HEK293 (cell line): Measurements from ENCODE around the gene KLHL7.
"Not testable (repeated sequence)": the region's sequence is repeated elsewhere in the genome, so short reads cannot be mapped to it uniquely, and the experiment has no call there.

Experiments
- CTCF ChIA-PET: fragments of 350-600 bp; formaldehyde crosslinking; extraction: SDS; loops from one replicate; lab custom pipeline; 2021; ENCODE audit warnings: antibody characterized with exemption; lab: Yijun Ruan, JAX
- POLR2A ChIA-PET: fragments of 300-600 bp; formaldehyde crosslinking; extraction: SDS; loops from one replicate; lab custom pipeline; 2020; ENCODE audit warnings: antibody characterized with exemption, inconsistent platforms; lab: Yijun Ruan, JAX
- H3K27ac ChIP-seq: fragments of 200-500 bp; sonication (Bioruptor generic); 2 replicates; pipeline ENCODE4 v1.5.1; 2014; ENCODE audit warnings: low read depth, low read length, control low read depth, inconsistent platforms; ENCODE audit errors: extremely low read depth
- H3K36me3 ChIP-seq, 2 experiments: fragments of 200-500 bp in 1 of 2; sonication (Bioruptor generic) in 1 of 2; 1 replicate in 1 of 2; 2 replicates in 1 of 2; pipeline ENCODE4 v1.5.1; 2014 to 2017; ENCODE audit warnings: inconsistent platforms in 2 of 2, low read length in 2 of 2; ENCODE audit not compliant: control insufficient read depth in 2 of 2, insufficient read depth in 1 of 2
- H3K4me1 ChIP-seq: fragments of 200-500 bp; sonication (Bioruptor generic); 2 replicates; pipeline ENCODE4 v1.5.1; 2014; ENCODE audit warnings: mild to moderate bottlenecking, low read length, inconsistent platforms; ENCODE audit not compliant: control insufficient read depth, insufficient read depth
- H3K4me3 ChIP-seq: 2 replicates; pipeline ENCODE4 v1.5.1; 2011; ENCODE audit warnings: low read depth, mild to moderate bottlenecking, control low read depth, low read length, moderate library complexity
- H3K9me3 ChIP-seq: fragments of 200-500 bp; sonication (Bioruptor generic); 2 replicates; pipeline ENCODE4 v1.5.1; 2014; ENCODE audit warnings: low read depth, low read length, inconsistent platforms; ENCODE audit not compliant: control insufficient read depth, insufficient read depth
- KLF10 ChIP-seq: fragments of 450-650 bp; IDR thresholded peaks from 2 replicates; pipeline ENCODE4 v1.5.1; 2018; ENCODE audit warnings: missing biosample characterization, mild to moderate bottlenecking, missing genetic modification characterization
- TRIM28 ChIP-seq: IDR thresholded peaks from 2 replicates; pipeline ENCODE4 v1.6.1; 2011; ENCODE audit warnings: low read length, control low read depth, borderline replicate concordance
- ZBTB7A ChIP-seq: fragments of 450-650 bp; formaldehyde crosslinking; IDR thresholded peaks from 2 replicates; pipeline ENCODE4 v1.5.1; 2016; ENCODE audit warnings: low read depth, missing biosample characterization, missing genetic modification characterization
- ZNF155 ChIP-seq: fragments of 450-650 bp; formaldehyde crosslinking; IDR thresholded peaks from 2 replicates; pipeline ENCODE4 v1.5.1; 2016; ENCODE audit warnings: missing biosample characterization, missing genetic modification characterization
- ZNF202 ChIP-seq: fragments of 450-650 bp; formaldehyde crosslinking; IDR thresholded peaks from 2 replicates; pipeline ENCODE4 v1.5.1; 2016; ENCODE audit warnings: missing biosample characterization, missing genetic modification characterization, borderline replicate concordance
- ZNF223 ChIP-seq: fragments of 450-650 bp; formaldehyde crosslinking; IDR thresholded peaks from 2 replicates; pipeline ENCODE4 v1.5.1; 2016; ENCODE audit warnings: missing biosample characterization, missing genetic modification characterization
- ZNF23 ChIP-seq: fragments of 450-650 bp; formaldehyde crosslinking; IDR thresholded peaks from 2 replicates; pipeline ENCODE4 v1.5.1; 2016; ENCODE audit warnings: missing biosample characterization, missing genetic modification characterization, borderline replicate concordance
- ZNF248 ChIP-seq: fragments of 450-650 bp; formaldehyde crosslinking; IDR thresholded peaks from 2 replicates; pipeline ENCODE4 v1.5.1; 2017; ENCODE audit warnings: missing biosample characterization, missing genetic modification characterization
- ZNF274 ChIP-seq, 2 experiments: fragments of 200-500 bp in 1 of 2; fragments of 450-650 bp in 1 of 2; sonication (Bioruptor generic) in 1 of 2; formaldehyde crosslinking in 1 of 2; IDR thresholded peaks; 2 replicates each; pipeline versions ENCODE4 v1.5.1 to v1.6.1; 2014 to 2016; ENCODE audit warnings: borderline replicate concordance in 1 of 2, inconsistent platforms in 1 of 2, low read length in 1 of 2, missing biosample characterization in 1 of 2, missing genetic modification characterization in 1 of 2
- ZNF37A ChIP-seq: fragments of 450-650 bp; IDR thresholded peaks from 2 replicates; pipeline ENCODE4 v1.5.1; 2018; ENCODE audit warnings: missing biosample characterization, missing genetic modification characterization
- ZNF394 ChIP-seq: fragments of 450-650 bp; formaldehyde crosslinking; IDR thresholded peaks from 2 replicates; pipeline ENCODE4 v1.5.1; 2016; ENCODE audit warnings: missing biosample characterization, missing genetic modification characterization, mild to moderate bottlenecking, moderate library complexity, borderline replicate concordance
- ZNF423 ChIP-seq: fragments of 450-650 bp; formaldehyde crosslinking; IDR thresholded peaks from 2 replicates; pipeline ENCODE4 v1.5.1; 2016; ENCODE audit warnings: missing biosample characterization, missing genetic modification characterization
- ZNF610 ChIP-seq: fragments of 450-650 bp; formaldehyde crosslinking; IDR thresholded peaks from 2 replicates; pipeline ENCODE4 v1.5.1; 2016; ENCODE audit warnings: missing biosample characterization, missing genetic modification characterization, borderline replicate concordance
- ZNF76 ChIP-seq: fragments of 450-650 bp; formaldehyde crosslinking; IDR thresholded peaks from 2 replicates; pipeline ENCODE4; 2016; ENCODE audit warnings: low read depth, missing biosample characterization, missing genetic modification characterization, borderline replicate concordance
- ZNF792 ChIP-seq: fragments of 450-650 bp; formaldehyde crosslinking; IDR thresholded peaks from 2 replicates; pipeline ENCODE4 v1.5.1; 2016; ENCODE audit warnings: missing biosample characterization, missing genetic modification characterization
- TF ChIP-seq, protein P1 (sequence below): fragments of 450-650 bp; formaldehyde crosslinking; IDR thresholded peaks from 2 replicates; pipeline ENCODE4 v1.5.1; 2016; ENCODE audit warnings: missing biosample characterization, missing genetic modification characterization
- TF ChIP-seq, protein P2 (sequence below): IDR thresholded peaks from 2 replicates; pipeline ENCODE4 v1.6.1; 2011; ENCODE audit warnings: mild to moderate bottlenecking, low read depth, low read length, borderline replicate concordance
- TF ChIP-seq, protein P3 (sequence below): fragments of 450-650 bp; formaldehyde crosslinking; IDR thresholded peaks from 2 replicates; pipeline ENCODE4 v1.5.1; 2016; ENCODE audit warnings: missing biosample characterization, missing genetic modification characterization

Gene KLHL7

DNA sequence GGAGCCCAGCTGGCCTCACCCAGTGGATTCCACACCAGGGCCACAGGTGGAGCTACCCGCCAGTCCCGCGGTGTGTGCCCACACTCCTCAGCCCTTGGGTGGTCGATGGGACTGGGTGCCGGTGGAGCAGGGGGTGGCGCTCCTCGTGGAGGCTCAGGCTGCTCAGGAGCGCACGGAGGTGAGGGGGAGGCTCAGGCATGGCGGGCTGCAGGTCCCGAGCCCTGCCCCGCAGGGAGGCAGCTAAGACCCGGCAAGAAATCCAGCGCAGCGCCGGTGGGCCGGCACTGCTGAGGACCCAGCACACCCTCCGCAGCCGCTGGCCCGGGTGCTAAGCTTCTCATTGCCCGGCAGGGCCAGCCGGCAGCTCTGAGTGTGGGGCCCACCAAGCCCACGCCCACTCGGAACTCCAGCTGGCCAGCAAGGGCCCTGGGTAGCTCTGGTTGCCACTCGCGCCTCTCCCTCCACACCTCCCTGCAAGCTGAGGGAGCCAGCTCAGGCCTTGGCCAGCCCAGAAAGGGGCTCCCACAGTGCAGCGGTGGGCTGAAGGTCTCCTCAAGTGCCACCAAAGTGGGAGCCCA lies 88.2 kb downstream of the KLHL7 start:
- H3K9me3 ChIP-seq, POLR2A ChIA-PET, H3K4me3 ChIP-seq, H3K27ac ChIP-seq: not testable (repeated sequence)
- Histone ChIP-seq H3K36me3 (peaks cover 31 to 55% of the 10 kb centered on the region in 2 experiments), H3K4me1 (peaks cover 11% of the 10 kb centered on the region)
- CTCF ChIA-PET = interaction anchor here (0.7 kb wide), 1 partner anchor 11 kb away, joined by 3 read pairs; no protein-coding TSS in a partner anchor
- TF ChIP-seq, protein P1, sequence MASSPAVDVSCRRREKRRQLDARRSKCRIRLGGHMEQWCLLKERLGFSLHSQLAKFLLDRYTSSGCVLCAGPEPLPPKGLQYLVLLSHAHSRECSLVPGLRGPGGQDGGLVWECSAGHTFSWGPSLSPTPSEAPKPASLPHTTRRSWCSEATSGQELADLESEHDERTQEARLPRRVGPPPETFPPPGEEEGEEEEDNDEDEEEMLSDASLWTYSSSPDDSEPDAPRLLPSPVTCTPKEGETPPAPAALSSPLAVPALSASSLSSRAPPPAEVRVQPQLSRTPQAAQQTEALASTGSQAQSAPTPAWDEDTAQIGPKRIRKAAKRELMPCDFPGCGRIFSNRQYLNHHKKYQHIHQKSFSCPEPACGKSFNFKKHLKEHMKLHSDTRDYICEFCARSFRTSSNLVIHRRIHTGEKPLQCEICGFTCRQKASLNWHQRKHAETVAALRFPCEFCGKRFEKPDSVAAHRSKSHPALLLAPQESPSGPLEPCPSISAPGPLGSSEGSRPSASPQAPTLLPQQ (tag by site-specific recombination) = peak; percentile 40; the same call in 1 of the 2 replicates
- 0 out of 2 replicates have a peak, but pooled peaks have one; percentile 42 for TF ChIP-seq ZNF202 (tag by site-specific recombination)

DNA sequence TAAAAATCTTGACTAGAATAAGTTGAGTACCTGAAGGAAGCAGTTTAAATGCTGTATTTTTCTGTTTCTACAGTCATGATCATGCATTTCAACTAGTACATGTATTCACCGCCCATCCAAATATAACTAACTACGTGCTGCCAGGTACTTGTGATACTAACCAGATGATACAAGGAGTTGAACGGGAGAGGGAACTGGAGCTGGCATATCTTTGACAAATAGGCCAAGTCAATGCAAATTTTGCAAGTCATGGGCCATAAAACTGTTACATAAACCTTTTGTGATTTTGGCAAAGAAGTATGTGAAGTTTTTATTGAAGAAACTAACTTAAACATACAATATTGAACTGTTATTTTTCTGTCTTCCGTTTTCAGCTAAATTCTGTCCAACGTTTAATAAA lies 90.7 kb downstream of the KLHL7 start:
- no peak overlapping the region for H3K4me3 ChIP-seq
- H3K36me3 ChIP-seq = peaks cover 36 to 65% of the 10 kb centered on the region in 2 experiments
- ChIA-PET CTCF (interaction anchor here (1.1 kb wide), 2 partner anchors 66 to 233 kb away, joined by 3 read pairs; no protein-coding TSS in a partner anchor), POLR2A (no interaction called here)
- peaks cover 2% of the 10 kb centered on the region; the same call in 1 of the 2 replicates for H3K4me1 ChIP-seq
- no peak overlapping the region for H3K27ac ChIP-seq
- no peaks in the 10 kb centered on the region for H3K9me3 ChIP-seq
- TF ChIP-seq ZNF274 (IDR thresholded peaks at IDR 0.05; ENCODE audit: low read length) (no peak), ZNF274 (tag by site-specific recombination; IDR thresholded peaks at IDR 0.05; ENCODE audit: borderline replicate concordance) (no peak), ZNF223 (tag by site-specific recombination) (no peak), ZNF37A (tag by site-specific recombination) (no peak), ZNF248 (tag by site-specific recombination) (no peak), KLF10 (tag by site-specific recombination) (no peak), ZNF792 (tag by site-specific recombination) (no peak), ZNF394 (tag by site-specific recombination) (no peak), TRIM28 (no peak), ZBTB7A (tag by site-specific recombination) (no peak), ZNF23 (tag by site-specific recombination) (no peak), ZNF610 (no peak), ZNF423 (tag by site-specific recombination) (no peak), ZNF76 (tag by site-specific recombination) (no peak), ZNF155 (tag by site-specific recombination) (no peak)
- TF ChIP-seq, protein P2, sequence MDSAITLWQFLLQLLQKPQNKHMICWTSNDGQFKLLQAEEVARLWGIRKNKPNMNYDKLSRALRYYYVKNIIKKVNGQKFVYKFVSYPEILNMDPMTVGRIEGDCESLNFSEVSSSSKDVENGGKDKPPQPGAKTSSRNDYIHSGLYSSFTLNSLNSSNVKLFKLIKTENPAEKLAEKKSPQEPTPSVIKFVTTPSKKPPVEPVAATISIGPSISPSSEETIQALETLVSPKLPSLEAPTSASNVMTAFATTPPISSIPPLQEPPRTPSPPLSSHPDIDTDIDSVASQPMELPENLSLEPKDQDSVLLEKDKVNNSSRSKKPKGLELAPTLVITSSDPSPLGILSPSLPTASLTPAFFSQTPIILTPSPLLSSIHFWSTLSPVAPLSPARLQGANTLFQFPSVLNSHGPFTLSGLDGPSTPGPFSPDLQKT = no peak
- TF ChIP-seq, protein P3, sequence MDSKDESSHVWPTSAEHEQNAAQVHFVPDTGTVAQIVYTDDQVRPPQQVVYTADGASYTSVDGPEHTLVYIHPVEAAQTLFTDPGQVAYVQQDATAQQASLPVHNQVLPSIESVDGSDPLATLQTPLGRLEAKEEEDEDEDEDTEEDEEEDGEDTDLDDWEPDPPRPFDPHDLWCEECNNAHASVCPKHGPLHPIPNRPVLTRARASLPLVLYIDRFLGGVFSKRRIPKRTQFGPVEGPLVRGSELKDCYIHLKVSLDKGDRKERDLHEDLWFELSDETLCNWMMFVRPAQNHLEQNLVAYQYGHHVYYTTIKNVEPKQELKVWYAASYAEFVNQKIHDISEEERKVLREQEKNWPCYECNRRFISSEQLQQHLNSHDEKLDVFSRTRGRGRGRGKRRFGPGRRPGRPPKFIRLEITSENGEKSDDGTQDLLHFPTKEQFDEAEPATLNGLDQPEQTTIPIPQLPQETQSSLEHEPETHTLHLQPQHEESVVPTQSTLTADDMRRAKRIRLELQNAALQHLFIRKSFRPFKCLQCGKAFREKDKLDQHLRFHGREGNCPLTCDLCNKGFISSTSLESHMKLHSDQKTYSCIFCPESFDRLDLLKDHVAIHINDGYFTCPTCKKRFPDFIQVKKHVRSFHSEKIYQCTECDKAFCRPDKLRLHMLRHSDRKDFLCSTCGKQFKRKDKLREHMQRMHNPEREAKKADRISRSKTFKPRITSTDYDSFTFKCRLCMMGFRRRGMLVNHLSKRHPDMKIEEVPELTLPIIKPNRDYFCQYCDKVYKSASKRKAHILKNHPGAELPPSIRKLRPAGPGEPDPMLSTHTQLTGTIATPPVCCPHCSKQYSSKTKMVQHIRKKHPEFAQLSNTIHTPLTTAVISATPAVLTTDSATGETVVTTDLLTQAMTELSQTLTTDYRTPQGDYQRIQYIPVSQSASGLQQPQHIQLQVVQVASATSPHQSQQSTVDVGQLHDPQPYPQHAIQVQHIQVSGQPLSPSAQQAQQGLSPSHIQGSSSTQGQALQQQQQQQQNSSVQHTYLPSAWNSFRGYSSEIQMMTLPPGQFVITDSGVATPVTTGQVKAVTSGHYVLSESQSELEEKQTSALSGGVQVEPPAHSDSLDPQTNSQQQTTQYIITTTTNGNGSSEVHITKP = no peak

DNA sequence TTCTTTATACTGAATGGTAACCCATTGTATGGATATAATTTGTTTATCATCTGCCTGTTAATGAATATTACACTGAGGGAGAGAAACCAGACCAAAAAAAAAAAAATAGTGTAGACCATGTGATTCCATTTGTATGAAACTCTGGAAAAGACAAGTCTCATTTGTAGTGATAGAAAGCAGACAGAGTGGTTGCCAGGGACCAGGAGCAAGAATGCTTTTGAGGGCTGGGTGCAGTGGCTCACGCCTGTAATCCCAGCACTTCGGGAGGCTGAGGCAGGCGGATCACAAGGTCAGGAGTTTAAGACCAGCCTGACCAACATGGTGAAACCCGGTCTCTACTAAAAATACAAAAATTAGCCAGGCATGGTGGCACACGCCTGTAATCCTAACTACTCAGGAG lies 92.2 kb downstream of the KLHL7 start:
- H3K4me3 ChIP-seq, H3K9me3 ChIP-seq, H3K27ac ChIP-seq, POLR2A ChIA-PET, H3K4me1 ChIP-seq: not testable (repeated sequence)
- CTCF ChIA-PET = interaction anchor here (0.6 kb wide), 1 partner anchor 526 kb away, joined by 3 read pairs; no protein-coding TSS in a partner anchor
- H3K36me3 ChIP-seq = peaks cover 32 to 56% of the 10 kb centered on the region in 2 experiments
